Measurements from ENCODE around the gene EGFR.

DNA sequence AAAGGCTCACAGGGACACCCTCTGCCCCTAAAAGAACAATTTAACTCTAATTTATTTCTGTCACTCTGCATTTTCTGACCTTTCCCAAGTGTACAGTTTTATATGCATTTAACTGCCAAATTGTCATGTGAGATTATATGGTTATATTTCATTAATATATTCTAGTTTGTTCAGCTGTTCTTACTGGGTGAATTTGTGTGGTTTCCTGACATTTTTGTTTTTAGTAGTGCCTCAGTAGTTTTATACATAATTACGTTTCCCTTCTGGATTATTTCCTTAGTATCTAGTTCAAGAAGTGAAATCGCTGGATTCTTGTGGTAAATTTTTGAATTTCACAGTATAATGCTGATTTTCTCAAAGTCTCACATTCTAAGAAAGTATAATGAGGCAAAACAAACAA, 41.3 kb downstream of the EGFR start:
- TF ChIP-seq CTCF (IDR thresholded peaks at IDR 0.05) (no peak), POLR2A (IDR thresholded peaks at IDR 0.05) (no peak), EP300 (IDR thresholded peaks at IDR 0.05) (no peak)
